Measurements from ENCODE around the gene MUC2.

GRCh38 chr11:1030086-1030485 lies 44.6 kb upstream of the MUC2 start:
- no peak for TF ChIP-seq POLR2AphosphoS5 (IDR thresholded peaks at IDR 0.05; ENCODE audit: control insufficient read depth, insufficient read depth, low read depth, low read length)
- no peak for TF ChIP-seq FOS (IDR thresholded peaks at IDR 0.05; ENCODE audit: extremely low read depth, insufficient read length)
- TF ChIP-seq JUND (IDR thresholded peaks at IDR 0.05; ENCODE audit: borderline replicate concordance, low read depth, low read length): no peak
- TF ChIP-seq JUND (tag; IDR thresholded peaks at IDR 0.05; ENCODE audit: borderline replicate concordance, low read depth, low read length): no peak
- TF ChIP-seq GABPB2 (CRISPR knock-in tag; conservative IDR thresholded peaks at IDR 0.05): no peak
- no peak for TF ChIP-seq KLF16 (IDR thresholded peaks at IDR 0.05)
- TF ChIP-seq USF2 (CRISPR knock-in tag; IDR thresholded peaks at IDR 0.05): no peak
- TF ChIP-seq FOXK1 (CRISPR knock-in tag; IDR thresholded peaks at IDR 0.05; ENCODE audit: borderline replicate concordance): no peak
- TF ChIP-seq MAFG (tag; conservative IDR thresholded peaks at IDR 0.05): no peak
- no peak for TF ChIP-seq SP2 (IDR thresholded peaks at IDR 0.05; ENCODE audit: extremely low read depth, low read depth, low read length, poor library complexity, severe bottlenecking)
- TF ChIP-seq CTCF (IDR thresholded peaks at IDR 0.05 in 2 of 3, conservative IDR thresholded peaks at IDR 0.05 in 1 of 3; ENCODE audit: insufficient read depth in 2 of 3, low read depth in 1 of 3, low read length in 3 of 3): no peak
- TF ChIP-seq, protein P1, sequence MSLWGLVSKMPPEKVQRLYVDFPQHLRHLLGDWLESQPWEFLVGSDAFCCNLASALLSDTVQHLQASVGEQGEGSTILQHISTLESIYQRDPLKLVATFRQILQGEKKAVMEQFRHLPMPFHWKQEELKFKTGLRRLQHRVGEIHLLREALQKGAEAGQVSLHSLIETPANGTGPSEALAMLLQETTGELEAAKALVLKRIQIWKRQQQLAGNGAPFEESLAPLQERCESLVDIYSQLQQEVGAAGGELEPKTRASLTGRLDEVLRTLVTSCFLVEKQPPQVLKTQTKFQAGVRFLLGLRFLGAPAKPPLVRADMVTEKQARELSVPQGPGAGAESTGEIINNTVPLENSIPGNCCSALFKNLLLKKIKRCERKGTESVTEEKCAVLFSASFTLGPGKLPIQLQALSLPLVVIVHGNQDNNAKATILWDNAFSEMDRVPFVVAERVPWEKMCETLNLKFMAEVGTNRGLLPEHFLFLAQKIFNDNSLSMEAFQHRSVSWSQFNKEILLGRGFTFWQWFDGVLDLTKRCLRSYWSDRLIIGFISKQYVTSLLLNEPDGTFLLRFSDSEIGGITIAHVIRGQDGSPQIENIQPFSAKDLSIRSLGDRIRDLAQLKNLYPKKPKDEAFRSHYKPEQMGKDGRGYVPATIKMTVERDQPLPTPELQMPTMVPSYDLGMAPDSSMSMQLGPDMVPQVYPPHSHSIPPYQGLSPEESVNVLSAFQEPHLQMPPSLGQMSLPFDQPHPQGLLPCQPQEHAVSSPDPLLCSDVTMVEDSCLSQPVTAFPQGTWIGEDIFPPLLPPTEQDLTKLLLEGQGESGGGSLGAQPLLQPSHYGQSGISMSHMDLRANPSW (CRISPR knock-in tag; IDR thresholded peaks at IDR 0.05): no peak
